Adrenal gland (tissue), 5 donors: ENCODE data around the gene CDH4.

Experiments used
- POLR2A ChIP-seq, 2 donors: fragments of 450-650 bp; IDR thresholded peaks; one replicate each; pipeline ENCODE4 v1.6.1; 2017; ENCODE audit warnings: antibody characterized with exemption in 2 of 2, mild to moderate bottlenecking in 2 of 2, moderate library complexity in 1 of 2
- TF ChIP-seq, protein P1 (sequence below), 6 experiments: fragments of 450-650 bp in 4 of 6; fragments of 200-600 bp in 2 of 6; sonication (generic) in 1 of 6; IDR thresholded peaks; 1 replicate in 5 of 6; 2 replicates in 1 of 6; pipeline versions ENCODE4 v1.5.1 to v1.8.0; 2016 to 2021; ENCODE audit warnings: antibody characterized with exemption in 6 of 6, mild to moderate bottlenecking in 2 of 6, moderate library complexity in 1 of 6
- donor health status: DM: no; HTN: no; CAD: no.

DNA sequence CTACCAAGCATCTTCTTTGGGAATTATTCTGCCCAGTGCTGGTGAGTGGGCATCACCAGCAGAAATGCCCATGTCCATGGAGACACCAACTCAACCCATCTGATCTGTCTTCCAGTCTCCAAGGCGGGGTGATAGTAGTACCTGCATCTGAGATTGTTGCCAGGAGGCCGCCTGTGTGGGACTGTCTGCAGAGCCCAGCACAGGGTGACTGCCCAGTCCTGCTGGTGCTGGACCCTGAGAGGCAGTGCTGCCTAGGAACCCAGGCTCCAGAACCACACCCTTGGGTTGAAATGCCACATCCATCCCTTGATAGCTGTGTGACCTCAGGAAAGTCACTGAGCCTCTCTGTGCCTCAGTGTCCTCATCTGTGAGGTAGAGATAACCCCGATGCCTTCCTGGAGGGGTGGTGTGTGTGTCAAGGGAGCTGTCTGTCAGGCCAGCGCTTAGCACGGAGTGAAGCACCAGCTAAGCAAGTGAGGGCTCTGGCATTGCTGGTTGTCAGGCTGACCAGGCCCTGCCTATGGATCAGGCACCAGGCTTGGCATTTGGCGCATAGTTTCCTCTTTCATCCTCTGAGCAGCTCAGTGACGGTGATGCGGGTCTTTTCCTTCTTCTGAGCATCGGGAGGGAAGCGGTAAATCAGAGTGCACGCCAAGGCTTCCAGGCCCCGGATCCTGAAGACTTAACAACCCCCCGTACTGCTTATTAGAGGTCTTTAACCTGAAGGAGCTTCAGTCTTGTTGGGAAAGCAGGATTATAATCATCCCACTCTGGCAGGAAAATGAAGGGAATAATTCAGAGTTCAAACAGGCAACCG lies 268.2 kb downstream of the CDH4 start:
- TF ChIP-seq, protein P1, sequence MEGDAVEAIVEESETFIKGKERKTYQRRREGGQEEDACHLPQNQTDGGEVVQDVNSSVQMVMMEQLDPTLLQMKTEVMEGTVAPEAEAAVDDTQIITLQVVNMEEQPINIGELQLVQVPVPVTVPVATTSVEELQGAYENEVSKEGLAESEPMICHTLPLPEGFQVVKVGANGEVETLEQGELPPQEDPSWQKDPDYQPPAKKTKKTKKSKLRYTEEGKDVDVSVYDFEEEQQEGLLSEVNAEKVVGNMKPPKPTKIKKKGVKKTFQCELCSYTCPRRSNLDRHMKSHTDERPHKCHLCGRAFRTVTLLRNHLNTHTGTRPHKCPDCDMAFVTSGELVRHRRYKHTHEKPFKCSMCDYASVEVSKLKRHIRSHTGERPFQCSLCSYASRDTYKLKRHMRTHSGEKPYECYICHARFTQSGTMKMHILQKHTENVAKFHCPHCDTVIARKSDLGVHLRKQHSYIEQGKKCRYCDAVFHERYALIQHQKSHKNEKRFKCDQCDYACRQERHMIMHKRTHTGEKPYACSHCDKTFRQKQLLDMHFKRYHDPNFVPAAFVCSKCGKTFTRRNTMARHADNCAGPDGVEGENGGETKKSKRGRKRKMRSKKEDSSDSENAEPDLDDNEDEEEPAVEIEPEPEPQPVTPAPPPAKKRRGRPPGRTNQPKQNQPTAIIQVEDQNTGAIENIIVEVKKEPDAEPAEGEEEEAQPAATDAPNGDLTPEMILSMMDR (IDR thresholded peaks at IDR 0.05), result no peak
- no peak for TF ChIP-seq POLR2A (IDR thresholded peaks at IDR 0.05)
